Measurements from ENCODE around the gene PAGE4. TPM values are rescaled to one million over a fixed set of nuclear protein-coding genes. Genes with fewer than 3 reads are reported as not detected.

Gene PAGE4
- total RNA-seq = not detected
- polyA plus RNA-seq = not detected
- long read RNA-seq, donor 1 = 0 reads
- long read RNA-seq, donor 2 = 0 reads
- long read RNA-seq, donor 3 = 0 reads
- long read RNA-seq, donor 4 = 0 reads
- long read RNA-seq, donor 5 = 0 reads

GRCh38 chrX:49829016-49829415 lies at the start of gene PAGE4:
Gene PAGE4, plus strand, starts transcription at chrX:49829303. Its CDS starts 1,126 bp downstream, at chrX:49830429.
- Histone ChIP-seq H3K36me3 (ENCODE audit: control insufficient read depth in 4 of 4, insufficient read depth in 4 of 4, low read length in 4 of 4) (no peaks in the 10 kb centered on the region), H3K4me1 (ENCODE audit: control insufficient read depth in 5 of 5, insufficient read depth in 5 of 5, low read length in 5 of 5) (no peaks in the 10 kb centered on the region), H3K9ac (ENCODE audit: insufficient read depth in 1 of 2, low read length in 2 of 2) (no peak within 1 kb of the TSS), H3K27ac (ENCODE audit: low read depth in 1 of 2, low read length in 1 of 2) (no peak within 1 kb of the TSS), H3K27me3 (ENCODE audit: control insufficient read depth in 3 of 3, insufficient read depth in 3 of 3, low read length in 2 of 3) (peaks cover 3 to 11% (median 10%) of the 10 kb centered on the region in 3 donors), H3K9me3 (ENCODE audit: control insufficient read depth in 4 of 4, insufficient read depth in 3 of 4, low read length in 3 of 4) (peaks cover 0 to 3% (median 0%) of the 10 kb centered on the region in 4 donors), H3K4me3 (no peak within 1 kb of the TSS)
- ATAC-seq (ENCODE audit: insufficient read depth, low FRiP score) (no peak), DNase-seq (no peak)
- TF ChIP-seq CTCF (IDR thresholded peaks at IDR 0.05; ENCODE audit: control extremely low read depth, extremely low read depth) = no peak
- WGBS, 2 donors = 69 to 79% methylated on average over 5 to 8 of the region's 8 CpGs

- H3K36me3 ChIP-seq (ENCODE audit: control insufficient read depth in 4 of 4, insufficient read depth in 4 of 4, low read length in 4 of 4) = no peaks in the 10 kb centered on the region
- peaks cover 0 to 6% (median 0%) of the 10 kb centered on the region in 3 donors for H3K27me3 ChIP-seq (ENCODE audit: control insufficient read depth in 3 of 3, insufficient read depth in 3 of 3, low read length in 2 of 3)
- ATAC-seq (ENCODE audit: insufficient read depth, low FRiP score) = no peak
- H3K9me3 ChIP-seq (ENCODE audit: control insufficient read depth in 4 of 4, insufficient read depth in 3 of 4, low read length in 3 of 4) = peaks cover 0 to 7% (median 0%) of the 10 kb centered on the region in 4 donors
- WGBS, 2 donors = 62 to 82% methylated on average over 1 of the region's 1 CpG
- H3K4me1 ChIP-seq (ENCODE audit: control insufficient read depth in 5 of 5, insufficient read depth in 5 of 5, low read length in 5 of 5) = no peaks in the 10 kb centered on the region
- no peak for TF ChIP-seq CTCF (IDR thresholded peaks at IDR 0.05; ENCODE audit: control extremely low read depth, extremely low read depth)
- no peak overlapping the region for H3K9ac ChIP-seq (ENCODE audit: insufficient read depth in 1 of 2, low read length in 2 of 2)
- no peak overlapping the region for H3K27ac ChIP-seq (ENCODE audit: low read depth in 1 of 2, low read length in 1 of 2)
- H3K4me3 ChIP-seq = no peak overlapping the region
- no peak for DNase-seq
Observed at GRCh38 chrX:49784747-49785280, 44.3 kb upstream of the PAGE4 start.

GRCh38 chrX:49792376-49792775 lies 36.7 kb upstream of the PAGE4 start:
- Histone ChIP-seq H3K27ac (ENCODE audit: low read depth in 1 of 2, low read length in 1 of 2) (no peak overlapping the region), H3K36me3 (ENCODE audit: control insufficient read depth in 4 of 4, insufficient read depth in 4 of 4, low read length in 4 of 4) (no peaks in the 10 kb centered on the region), H3K9me3 (ENCODE audit: control insufficient read depth in 4 of 4, insufficient read depth in 3 of 4, low read length in 3 of 4) (no peaks in the 10 kb centered on the region), H3K9ac (ENCODE audit: insufficient read depth in 1 of 2, low read length in 2 of 2) (no peak overlapping the region), H3K4me3 (no peak overlapping the region), H3K4me1 (ENCODE audit: control insufficient read depth in 5 of 5, insufficient read depth in 5 of 5, low read length in 5 of 5) (no peaks in the 10 kb centered on the region), H3K27me3 (ENCODE audit: control insufficient read depth in 3 of 3, insufficient read depth in 3 of 3, low read length in 2 of 3) (peaks cover 2 to 12% (median 8%) of the 10 kb centered on the region in 3 donors)
- DNase-seq = no peak
- TF ChIP-seq CTCF (IDR thresholded peaks at IDR 0.05; ENCODE audit: control extremely low read depth, extremely low read depth) = no peak
- no peak for ATAC-seq (ENCODE audit: insufficient read depth, low FRiP score)
- WGBS, 2 donors = 39 to 83% methylated on average over 1 of the region's 1 CpG

- H3K9ac ChIP-seq (ENCODE audit: insufficient read depth in 1 of 2, low read length in 2 of 2) = no peak overlapping the region
- no peak for TF ChIP-seq CTCF (IDR thresholded peaks at IDR 0.05; ENCODE audit: control extremely low read depth, extremely low read depth)
- ATAC-seq (ENCODE audit: insufficient read depth, low FRiP score) (no peak), DNase-seq (no peak)
- no peaks in the 10 kb centered on the region for H3K36me3 ChIP-seq (ENCODE audit: control insufficient read depth in 4 of 4, insufficient read depth in 4 of 4, low read length in 4 of 4)
- no peaks in the 10 kb centered on the region for H3K4me1 ChIP-seq (ENCODE audit: control insufficient read depth in 5 of 5, insufficient read depth in 5 of 5, low read length in 5 of 5)
- no peak overlapping the region for H3K4me3 ChIP-seq
- no peaks in the 10 kb centered on the region for H3K9me3 ChIP-seq (ENCODE audit: control insufficient read depth in 4 of 4, insufficient read depth in 3 of 4, low read length in 3 of 4)
- peaks cover 2 to 12% (median 8%) of the 10 kb centered on the region in 3 donors for H3K27me3 ChIP-seq (ENCODE audit: control insufficient read depth in 3 of 3, insufficient read depth in 3 of 3, low read length in 2 of 3)
- H3K27ac ChIP-seq (ENCODE audit: low read depth in 1 of 2, low read length in 1 of 2) = no peak overlapping the region
Observed at GRCh38 chrX:49793686-49794085, 35.4 kb upstream of the PAGE4 start.

Data from lung (tissue), 16 donors.